ENCODE results near the gene VAMP2. TPM values are rescaled to one million over a fixed set of nuclear protein-coding genes. Genes with fewer than 3 reads are reported as not detected.

The VAMP2 gene
- total RNA-seq, 1 experiment from 2014 or later, result 2.7 TPM

Other genes starting within 250 kb of the VAMP2 start
- gene RNF227, start 246.7 kb downstream of the VAMP2 start, total RNA-seq (2014; rRNA removed; shearing (Covaris generic)), result 0.90 and 2.3 TPM in 2 replicates
- gene KCNAB3, start 233.1 kb downstream of the VAMP2 start, total RNA-seq (2014; rRNA removed; shearing (Covaris generic)), result 1.8 and 3.5 TPM in 2 replicates
- 34.9 and 71.5 TPM in 2 replicates for gene TRAPPC1, start 231.0 kb downstream of the VAMP2 start, total RNA-seq (2014; rRNA removed; shearing (Covaris generic))
- 18.8 and 28.7 TPM in 2 replicates for gene CNTROB, start 230.7 kb downstream of the VAMP2 start, total RNA-seq (2014; rRNA removed; shearing (Covaris generic))
- not detected in 2 replicates for gene GUCY2D, start 160.3 kb downstream of the VAMP2 start, total RNA-seq (2014; rRNA removed; shearing (Covaris generic))
- not detected in 2 replicates for gene ALOX15B, start 123.9 kb downstream of the VAMP2 start, total RNA-seq (2014; rRNA removed; shearing (Covaris generic))
- gene ALOX12B, start 75.2 kb downstream of the VAMP2 start, total RNA-seq (2014; rRNA removed; shearing (Covaris generic)), result 0.51 TPM in 1 of 2 replicates, not detected in the other
- gene ALOXE3, start 44.4 kb downstream of the VAMP2 start, total RNA-seq (2014; rRNA removed; shearing (Covaris generic)), result 0.60 and 1.0 TPM in 2 replicates
- 0.43 and 1.8 TPM in 2 replicates for gene HES7, start 38.8 kb downstream of the VAMP2 start, total RNA-seq (2014; rRNA removed; shearing (Covaris generic))
- 3.2 and 5.2 TPM in 2 replicates for gene PER1, start 10.5 kb downstream of the VAMP2 start, total RNA-seq (2014; rRNA removed; shearing (Covaris generic))
- gene TMEM107, start 13.4 kb upstream of the VAMP2 start, total RNA-seq (2014; rRNA removed; shearing (Covaris generic)), result 12.3 and 14.5 TPM in 2 replicates
- gene BORCS6, start 27.2 kb upstream of the VAMP2 start, total RNA-seq (2014; rRNA removed; shearing (Covaris generic)), result 6.5 and 9.9 TPM in 2 replicates
- gene AURKB, start 47.6 kb upstream of the VAMP2 start, total RNA-seq (2014; rRNA removed; shearing (Covaris generic)), result 147 and 161 TPM in 2 replicates
- 5.2 and 6.9 TPM in 2 replicates for gene CTC1, start 85.1 kb upstream of the VAMP2 start, total RNA-seq (2014; rRNA removed; shearing (Covaris generic))
- 55.3 and 55.4 TPM in 2 replicates for gene PFAS, start 86.3 kb upstream of the VAMP2 start, total RNA-seq (2014; rRNA removed; shearing (Covaris generic))
- 13.0 and 15.9 TPM in 2 replicates for gene RANGRF, start 125.7 kb upstream of the VAMP2 start, total RNA-seq (2014; rRNA removed; shearing (Covaris generic))
- 0.48 and 5.1 TPM in 2 replicates for gene SLC25A35, start 132.5 kb upstream of the VAMP2 start, total RNA-seq (2014; rRNA removed; shearing (Covaris generic))
- 0.10 and 0.27 TPM in 2 replicates for gene ARHGEF15, start 147.3 kb upstream of the VAMP2 start, total RNA-seq (2014; rRNA removed; shearing (Covaris generic))
- gene ODF4, start 176.9 kb upstream of the VAMP2 start, total RNA-seq (2014; rRNA removed; shearing (Covaris generic)), result not detected in 2 replicates
- gene RPL26, start 220.2 kb upstream of the VAMP2 start, total RNA-seq (2014; rRNA removed; shearing (Covaris generic)), result 2,438 and 3,072 TPM in 2 replicates
- not detected in 2 replicates for gene RNF222, start 234.9 kb upstream of the VAMP2 start, total RNA-seq (2014; rRNA removed; shearing (Covaris generic))